IMR-90 (cell line): Measurements from ENCODE around the gene EIF4E1B. TPM values are rescaled to one million over a fixed set of nuclear protein-coding genes. Genes with fewer than 3 reads are reported as not detected.
"Not testable (repeated sequence)": the region's sequence is repeated elsewhere in the genome, so short reads cannot be mapped to it uniquely, and the experiment has no call there.

Source experiments
- ATAC-seq: fragments of 200-7000 bp; cut with Tn5 transposase; 2 replicates; pipeline ENCODE4 v1.9.1; 2020; ENCODE audit warnings: low read depth, mild to moderate bottlenecking, moderate library complexity
- BruUV-seq: library from RNA; stranded (reverse); fragments of 400-500 nt; replicated peaks from 2 replicates; lab custom pipeline; 2021; lab: Mats Ljungman, UMichigan
- CTCF ChIA-PET: fragments of 300-600 bp; formaldehyde crosslinking; extraction: SDS; loops from one replicate; lab custom pipeline; 2021; ENCODE audit warnings: antibody characterized with exemption; lab: Yijun Ruan, JAX
- POLR2A ChIA-PET: fragments of 300-600 bp; sonication (Branson Sonifier 250); formaldehyde crosslinking; loops from one replicate; lab custom pipeline; 2022; ENCODE audit warnings: antibody characterized with exemption; ENCODE audit not compliant: unreplicated experiment; lab: Charles Lee
- DNase-seq: peaks from one replicate; pipeline ENCODE4 v3.0.0; 2013
- H2AFZ ChIP-seq: replicated peaks from 2 replicates; pipeline ENCODE3; 2013; ENCODE audit warnings: low read length, mild to moderate bottlenecking; ENCODE audit not compliant: poor library complexity
- H2AK5ac ChIP-seq: 2 replicates; pipeline ENCODE4 v1.6.1; 2013; ENCODE audit warnings: low read depth, low read length, inconsistent platforms
- H2AK9ac ChIP-seq: replicated peaks from 2 replicates; pipeline ENCODE3; 2013; ENCODE audit warnings: mild to moderate bottlenecking, low read depth, low read length, moderate library complexity; ENCODE audit not compliant: poor library complexity
- H2BK120ac ChIP-seq: 2 replicates; pipeline ENCODE4 v1.6.1; 2013; ENCODE audit warnings: low read depth, low read length, inconsistent platforms
- H2BK15ac ChIP-seq: 3 replicates; pipeline ENCODE4 v1.6.1; 2013; ENCODE audit warnings: low read depth, low read length, inconsistent platforms
- H2BK20ac ChIP-seq: 2 replicates; pipeline ENCODE4 v1.6.1; 2013; ENCODE audit warnings: low read depth, mild to moderate bottlenecking, inconsistent platforms, low read length, moderate library complexity
- H2BK5ac ChIP-seq: 2 replicates; pipeline ENCODE4 v1.6.1; 2013; ENCODE audit warnings: mild to moderate bottlenecking, low read depth, low read length, inconsistent platforms; ENCODE audit not compliant: poor library complexity, severe bottlenecking
- H3K14ac ChIP-seq: replicated peaks from 2 replicates; pipeline ENCODE4 v1.6.1; 2013; ENCODE audit warnings: low read depth, low read length, inconsistent platforms
- H3K18ac ChIP-seq: 2 replicates; pipeline ENCODE4 v1.6.1; 2013; ENCODE audit warnings: low read depth, low read length, control low read depth
- H3K23ac ChIP-seq: 2 replicates; pipeline ENCODE4 v1.6.1; 2013; ENCODE audit warnings: low read depth, low read length, inconsistent platforms
- H3K27ac ChIP-seq: 2 replicates; pipeline ENCODE4 v1.5.1; 2013; ENCODE audit warnings: mild to moderate bottlenecking, control low read depth, low read length; ENCODE audit not compliant: insufficient read depth
- H3K27me3 ChIP-seq: 2 replicates; pipeline ENCODE4 v1.6.1; 2013; ENCODE audit warnings: low read length; ENCODE audit not compliant: control insufficient read depth, insufficient read depth
- H3K36me3 ChIP-seq: 2 replicates; pipeline ENCODE4 v1.6.1; 2013; ENCODE audit warnings: low read length, mixed read lengths; ENCODE audit not compliant: control insufficient read depth, insufficient read depth
- H3K4ac ChIP-seq: 2 replicates; pipeline ENCODE4 v1.6.1; 2013; ENCODE audit warnings: low read depth, low read length, inconsistent platforms
- H3K4me1 ChIP-seq: 2 replicates; pipeline ENCODE4 v1.6.1; 2013; ENCODE audit warnings: low read length, mixed read lengths; ENCODE audit not compliant: control insufficient read depth, insufficient read depth
- H3K4me2 ChIP-seq: 2 replicates; pipeline ENCODE4 v1.6.1; 2013; ENCODE audit warnings: low read depth, mild to moderate bottlenecking, control low read depth, low read length, moderate library complexity
- H3K4me3 ChIP-seq: 2 replicates; pipeline ENCODE4 v1.5.1; 2013; ENCODE audit warnings: low read depth, mild to moderate bottlenecking, control low read depth, low read length, moderate library complexity; ENCODE audit not compliant: insufficient read depth
- H3K56ac ChIP-seq: 2 replicates; pipeline ENCODE4 v1.6.1; 2013; ENCODE audit warnings: low read length, inconsistent platforms; ENCODE audit not compliant: insufficient read depth; ENCODE audit errors: extremely low read depth
- H3K79me1 ChIP-seq, 2 experiments: 2 replicates each; pipeline ENCODE4 v1.6.1; 2013; ENCODE audit warnings: low read length in 2 of 2, inconsistent platforms in 1 of 2, low read depth in 1 of 2
- H3K9ac ChIP-seq: 2 replicates; pipeline ENCODE4 v1.6.1; 2013; ENCODE audit warnings: low read depth, low read length, control low read depth
- H3K9me1 ChIP-seq: 2 replicates; pipeline ENCODE4 v1.6.1; 2013; ENCODE audit warnings: low read length, inconsistent platforms; ENCODE audit not compliant: insufficient read depth
- H3K9me3 ChIP-seq: 2 replicates; pipeline ENCODE4 v1.6.1; 2013; ENCODE audit warnings: low read length; ENCODE audit not compliant: control insufficient read depth, insufficient read depth
- H4K20me1 ChIP-seq: 2 replicates; pipeline ENCODE4 v1.6.1; 2013; ENCODE audit warnings: low read length, inconsistent platforms; ENCODE audit not compliant: insufficient read depth
- H4K5ac ChIP-seq: 2 replicates; pipeline ENCODE4 v1.6.1; 2013; ENCODE audit warnings: mild to moderate bottlenecking, low read depth, low read length, control low read depth
- H4K8ac ChIP-seq, 2 experiments: 2 replicates each; pipeline ENCODE4 v1.6.1; 2013; ENCODE audit warnings: low read depth in 2 of 2, low read length in 2 of 2, control low read depth in 1 of 2, inconsistent platforms in 1 of 2
- H4K91ac ChIP-seq: 2 replicates; pipeline ENCODE4 v1.6.1; 2013; ENCODE audit warnings: low read depth, low read length, inconsistent platforms; ENCODE audit not compliant: insufficient read depth
- WGBS, 2 experiments: methylation state at CpG; one replicate each; pipeline versions ENCODE4 v1.1.5 to v1.1.7; 2013; ENCODE audit warnings: missing lambda C conversion rate in 2 of 2; ENCODE audit not compliant: insufficient read length in 1 of 2; ENCODE audit errors: extremely low coverage in 2 of 2; 5-methylcytosine and 5-hydroxymethylcytosine counted together
- dilution Hi-C: fragments of 300-500 bp; cut with HindIII; formaldehyde crosslinking; loops from one replicate; pipeline ENCODE4 v1.14.3; 2018; ENCODE audit warnings: low sequenced_read_pairs; ENCODE audit not compliant: unreplicated experiment
- in situ Hi-C: fragments of 300-500 bp; cut with MboI; formaldehyde crosslinking; loops from 3 replicates; pipeline ENCODE4 v1.14.3; 2019; ENCODE audit warnings: low sequenced_read_pairs, inconsistent platforms, mixed read lengths
- intact Hi-C: fragments of 100-400 bp; cut with micrococcal nuclease; formaldehyde crosslinking; loops from 2 replicates; pipeline ENCODE4 v1.10.0; 2022
- polyA plus RNA-seq, 3 experiments: library from polyadenylated mRNA; depleted of rRNA; stranded (reverse); fragments of >200 nt; gene quantifications; 2 replicates each; pipeline ENCODE4 v1.2.3, GENCODE V29; 2012; ENCODE audit warnings: low replicate concordance in 1 of 3
- total RNA-seq: library from RNA; depleted of rRNA; stranded (reverse); fragments of >200 nt; gene quantifications from 2 replicates; pipeline ENCODE4 v1.2.3, GENCODE V29; 2012

The EIF4E1B gene
- total and polyA plus RNA-seq, 2 of the 4 experiments (the other 2 are of a cell fraction): not detected

GRCh38 chr5:176591667-176592066 lies 38.8 kb upstream of the EIF4E1B start:
- in situ Hi-C loops, CTCF ChIA-PET, H3K4me2 ChIP-seq, H2AFZ ChIP-seq, H2BK5ac ChIP-seq, H2BK15ac ChIP-seq, H4K8ac ChIP-seq, intact Hi-C loops, H4K5ac ChIP-seq, H4K20me1 ChIP-seq, H2AK9ac ChIP-seq, H3K79me1 ChIP-seq, ATAC-seq, H3K9me1 ChIP-seq, POLR2A ChIA-PET, H3K56ac ChIP-seq, H3K27me3 ChIP-seq, H2BK20ac ChIP-seq, H3K9ac ChIP-seq, H3K14ac ChIP-seq, DNase-seq, H3K4me1 ChIP-seq, H3K36me3 ChIP-seq, dilution Hi-C loops, H3K4me3 ChIP-seq, H3K23ac ChIP-seq, H2BK120ac ChIP-seq, H3K9me3 ChIP-seq, H3K18ac ChIP-seq, H3K27ac ChIP-seq, H3K4ac ChIP-seq, H4K91ac ChIP-seq, H2AK5ac ChIP-seq, BruUV-seq: not testable (repeated sequence)
- WGBS, 2 experiments: 86% methylated on average over 1 of the region's 2 CpGs; no CpG with 5 or more reads in 1 of the 2 experiments
